Colonic mucosa (tissue), 4 donors: ENCODE results near the gene PFN3. TPM values are rescaled to one million over a fixed set of nuclear protein-coding genes. Genes with fewer than 3 reads are reported as not detected.

Source experiments
- DNase-seq: peaks from one replicate; pipeline ENCODE4 v3.0.0-alpha.2; 2020
- H3K27ac ChIP-seq: fragments of 200-600 bp; one replicate; pipeline ENCODE4 v1.8.0; 2021
- H3K27me3 ChIP-seq: fragments of 200-600 bp; one replicate; pipeline ENCODE4 v1.8.0; 2021
- H3K36me3 ChIP-seq: fragments of 200-600 bp; one replicate; pipeline ENCODE4 v1.8.0; 2021
- H3K4me1 ChIP-seq: fragments of 200-600 bp; one replicate; pipeline ENCODE4 v1.8.0; 2021; ENCODE audit warnings: mild to moderate bottlenecking
- H3K4me3 ChIP-seq: fragments of 200-600 bp; one replicate; pipeline ENCODE4 v1.8.0; 2021
- H3K9ac ChIP-seq, 2 donors: one replicate each; pipeline ENCODE4 v1.7.0; 2013; ENCODE audit warnings: control low read depth in 2 of 2, low read depth in 2 of 2, low read length in 2 of 2
- H3K9me3 ChIP-seq: fragments of 200-600 bp; one replicate; pipeline ENCODE4 v1.8.0; 2021
- CTCF ChIP-seq: fragments of 200-600 bp; IDR thresholded peaks from one replicate; pipeline ENCODE4 v1.8.0; 2022; ENCODE audit warnings: antibody characterized with exemption, mild to moderate bottlenecking
- intact Hi-C: fragments of 100-400 bp; cut with DNase I; formaldehyde crosslinking; loops from one replicate; pipeline ENCODE4 v1.14.1; 2022
- total RNA-seq, 2 donors: library from RNA; stranded (reverse); fragmentation: NEBNext Ultra II Directional in 1 of 2; extraction: Animal tissue kit (Norgen Biotek cat#: 25700) in 1 of 2; gene quantifications; one replicate each; pipeline ENCODE4 v1.2.1, GENCODE V29; 2021
- donor health status: healthy.
- donor health status: DM: no; HTN: no; CAD: no.
- donor health status: DM: no; HTN: no; CAD: no.

Gene PFN3
- total RNA-seq, 2 donors from 2014 or later = not detected

GRCh38 chr5:177355868-177356168 is 44.6 kb downstream of the PFN3 start:
- Histone ChIP-seq H3K27me3 (no peaks in the 10 kb centered on the region), H3K4me1 (peaks cover 7% of the 10 kb centered on the region), H3K4me3 (no peak overlapping the region), H3K27ac (no peak overlapping the region), H3K9ac (no peak overlapping the region), H3K36me3 (no peaks in the 10 kb centered on the region), H3K9me3 (no peaks in the 10 kb centered on the region)
- no peak for DNase-seq
- TF ChIP-seq CTCF = no peak
- intact Hi-C loops = no loop called here

DNA sequence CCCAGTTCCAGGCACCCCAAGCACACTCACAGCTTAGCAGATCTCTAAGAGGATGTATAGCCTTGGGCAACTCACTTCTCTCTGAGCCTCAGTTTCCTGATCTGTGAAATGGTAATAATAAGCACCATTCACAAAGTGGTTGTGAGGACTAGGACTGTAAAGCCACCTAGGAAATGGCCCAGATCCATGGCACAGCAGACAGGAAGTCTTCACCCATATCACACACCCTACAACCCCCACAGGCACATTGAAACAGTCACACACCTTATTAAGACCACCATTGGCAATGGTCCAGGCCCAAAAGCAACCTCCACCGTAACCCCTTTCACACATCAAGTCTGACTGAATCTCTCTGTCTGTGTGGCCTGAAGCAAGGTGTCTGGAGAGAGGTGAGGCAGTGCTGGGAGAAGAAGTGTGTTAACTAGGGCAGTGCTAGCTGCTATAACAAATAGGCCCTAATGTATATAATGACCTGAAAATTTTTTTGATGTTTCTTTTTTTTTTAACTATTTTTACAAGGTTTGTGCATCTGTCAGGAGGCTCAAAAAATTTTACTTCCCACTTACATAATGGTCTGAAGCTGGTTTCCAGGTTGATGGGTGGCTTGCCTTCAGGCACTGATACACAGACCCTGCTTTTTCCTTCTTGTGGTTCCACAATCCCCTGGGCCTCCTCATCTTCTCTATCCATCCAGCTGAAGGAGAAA is 45.1 kb downstream of the PFN3 start:
- Histone ChIP-seq H3K4me3 (no peak overlapping the region), H3K27ac (no peak overlapping the region), H3K27me3 (no peaks in the 10 kb centered on the region), H3K4me1 (peaks cover 11% of the 10 kb centered on the region), H3K9ac (no peak overlapping the region), H3K9me3 (no peaks in the 10 kb centered on the region), H3K36me3 (no peaks in the 10 kb centered on the region)
- TF ChIP-seq CTCF = no peak
- intact Hi-C loops = no loop called here
- no peak for DNase-seq

- no peak overlapping the region for H3K9ac ChIP-seq
- H3K27me3 ChIP-seq = no peaks in the 10 kb centered on the region
- intact Hi-C loops = no loop called here
- TF ChIP-seq CTCF = no peak
- H3K27ac ChIP-seq = no peak overlapping the region
- H3K4me1 ChIP-seq = peaks cover 17% of the 10 kb centered on the region
- H3K36me3 ChIP-seq = no peaks in the 10 kb centered on the region
- H3K9me3 ChIP-seq = no peaks in the 10 kb centered on the region
- no peak overlapping the region for H3K4me3 ChIP-seq
- no peak for DNase-seq
These were observed 45.8 kb downstream of the PFN3 start for GRCh38 chr5:177354711-177355110.

DNA sequence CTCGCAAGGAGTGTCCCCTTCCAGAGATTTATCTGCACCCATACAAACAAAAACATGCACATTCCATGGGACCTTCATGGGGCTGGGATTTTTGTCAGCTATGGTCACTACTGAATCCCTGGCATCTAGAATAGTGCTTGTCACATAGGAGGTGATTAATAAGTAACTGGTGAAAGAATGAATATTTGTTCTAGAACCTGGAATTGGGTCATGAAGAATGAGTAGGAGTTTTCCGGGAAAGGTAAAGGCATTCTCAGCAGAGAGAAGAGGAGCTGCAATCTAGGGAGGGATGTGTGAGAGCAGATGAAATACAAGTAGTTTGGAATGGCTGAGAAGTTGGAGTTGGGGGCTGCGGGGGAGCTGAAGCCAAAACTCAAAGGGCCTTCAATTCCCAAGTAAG is 46.2 kb downstream of the PFN3 start:
- intact Hi-C loops = no loop called here
- no peak for TF ChIP-seq CTCF
- peaks cover 17% of the 10 kb centered on the region for H3K4me1 ChIP-seq
- H3K9me3 ChIP-seq = no peaks in the 10 kb centered on the region
- no peak overlapping the region for H3K27ac ChIP-seq
- H3K9ac ChIP-seq = no peak overlapping the region
- H3K27me3 ChIP-seq = no peaks in the 10 kb centered on the region
- no peaks in the 10 kb centered on the region for H3K36me3 ChIP-seq
- DNase-seq = no peak
- no peak overlapping the region for H3K4me3 ChIP-seq

DNA sequence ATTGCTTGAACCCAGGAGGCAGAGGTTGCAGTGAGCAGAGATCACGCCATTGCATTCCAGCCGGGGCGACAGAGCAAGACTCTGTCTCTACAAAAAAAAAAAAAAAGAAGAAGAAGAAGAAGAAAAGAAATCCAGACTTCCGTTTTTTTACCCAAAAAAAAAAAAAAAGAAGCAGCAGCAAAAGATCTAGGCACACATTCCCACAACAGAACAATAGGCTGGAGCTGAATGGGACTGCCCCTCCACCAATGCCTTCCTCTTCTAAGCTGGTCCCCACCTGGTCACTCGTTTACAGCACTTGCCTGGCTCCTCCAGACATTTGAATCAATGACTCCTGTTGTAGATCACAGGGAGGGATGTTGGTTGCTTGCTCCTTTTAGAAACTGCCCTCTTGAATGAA is 47.4 kb downstream of the PFN3 start:
- no peaks in the 10 kb centered on the region for H3K27me3 ChIP-seq
- intact Hi-C loops = no loop called here
- H3K4me3 ChIP-seq = no peak overlapping the region
- H3K4me1 ChIP-seq = peaks cover 11% of the 10 kb centered on the region
- no peak for TF ChIP-seq CTCF
- no peak for DNase-seq
- H3K36me3 ChIP-seq = no peaks in the 10 kb centered on the region
- H3K9ac ChIP-seq = no peak overlapping the region
- no peaks in the 10 kb centered on the region for H3K9me3 ChIP-seq
- H3K27ac ChIP-seq = no peak overlapping the region
